D721Med (cell line): Measurements from ENCODE around the gene MCRIP1.

ENCODE experiments used
- DNase-seq: peaks from one replicate; pipeline ENCODE4 v3.0.0; 2011; ENCODE audit warnings: low spot score; ENCODE audit not compliant: insufficient read length
- FAIRE-seq: peaks from 2 replicates; lab custom pipeline; 2011; peaks lifted over from hg19 to GRCh38; lab: Jason Lieb, UNC
- TF ChIP-seq, protein P1 (sequence below): IDR thresholded peaks from 2 replicates; pipeline ENCODE4 v1.5.1; 2012; ENCODE audit warnings: mild to moderate bottlenecking, control low read depth; ENCODE audit not compliant: insufficient read depth; ENCODE audit errors: missing control alignments

Gene MCRIP1

DNA sequence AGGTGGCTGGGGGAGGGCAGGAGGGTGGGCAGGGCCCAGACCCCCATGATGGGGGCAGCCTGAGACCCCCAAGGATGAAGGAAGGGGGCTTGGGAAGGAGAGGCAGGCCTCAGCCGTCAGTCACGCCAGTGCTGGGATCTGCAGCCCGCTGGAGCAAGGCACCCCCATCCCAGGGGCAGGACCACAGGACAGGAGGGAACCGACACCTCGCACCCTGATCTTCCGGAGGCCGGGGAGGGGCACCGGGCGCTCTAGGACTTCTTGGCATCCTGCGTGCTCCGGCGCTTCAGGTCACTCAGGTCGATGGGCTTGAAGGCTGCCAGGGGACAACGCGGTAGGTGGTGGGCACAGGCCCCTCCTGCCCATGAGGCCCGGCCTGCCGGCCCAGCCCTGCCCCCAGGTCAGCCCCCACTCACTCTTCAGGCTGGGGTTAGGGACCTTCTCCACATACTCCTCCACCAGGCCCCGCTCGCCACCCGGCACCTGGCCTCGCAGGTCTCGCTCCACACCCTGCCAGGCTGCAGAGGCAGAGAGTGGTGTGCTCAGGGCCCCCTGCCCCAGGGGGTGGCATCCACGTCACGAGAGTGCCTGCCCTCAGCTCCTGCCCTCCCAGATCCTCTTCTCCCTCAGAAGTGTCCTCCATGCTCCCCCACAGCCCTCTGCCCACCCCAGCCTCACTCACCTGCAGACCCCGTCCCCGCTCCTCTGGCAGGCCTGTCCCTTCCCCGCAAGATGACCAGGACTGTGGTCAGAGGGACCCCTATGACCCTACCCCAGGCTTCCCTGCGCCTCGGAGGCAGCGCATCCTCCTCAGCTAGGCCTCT lies 9.9 kb downstream of the MCRIP1 start:
- TF ChIP-seq, protein P1, sequence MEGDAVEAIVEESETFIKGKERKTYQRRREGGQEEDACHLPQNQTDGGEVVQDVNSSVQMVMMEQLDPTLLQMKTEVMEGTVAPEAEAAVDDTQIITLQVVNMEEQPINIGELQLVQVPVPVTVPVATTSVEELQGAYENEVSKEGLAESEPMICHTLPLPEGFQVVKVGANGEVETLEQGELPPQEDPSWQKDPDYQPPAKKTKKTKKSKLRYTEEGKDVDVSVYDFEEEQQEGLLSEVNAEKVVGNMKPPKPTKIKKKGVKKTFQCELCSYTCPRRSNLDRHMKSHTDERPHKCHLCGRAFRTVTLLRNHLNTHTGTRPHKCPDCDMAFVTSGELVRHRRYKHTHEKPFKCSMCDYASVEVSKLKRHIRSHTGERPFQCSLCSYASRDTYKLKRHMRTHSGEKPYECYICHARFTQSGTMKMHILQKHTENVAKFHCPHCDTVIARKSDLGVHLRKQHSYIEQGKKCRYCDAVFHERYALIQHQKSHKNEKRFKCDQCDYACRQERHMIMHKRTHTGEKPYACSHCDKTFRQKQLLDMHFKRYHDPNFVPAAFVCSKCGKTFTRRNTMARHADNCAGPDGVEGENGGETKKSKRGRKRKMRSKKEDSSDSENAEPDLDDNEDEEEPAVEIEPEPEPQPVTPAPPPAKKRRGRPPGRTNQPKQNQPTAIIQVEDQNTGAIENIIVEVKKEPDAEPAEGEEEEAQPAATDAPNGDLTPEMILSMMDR: no peak
- DNase-seq (no peak), FAIRE-seq (no peak)

DNA sequence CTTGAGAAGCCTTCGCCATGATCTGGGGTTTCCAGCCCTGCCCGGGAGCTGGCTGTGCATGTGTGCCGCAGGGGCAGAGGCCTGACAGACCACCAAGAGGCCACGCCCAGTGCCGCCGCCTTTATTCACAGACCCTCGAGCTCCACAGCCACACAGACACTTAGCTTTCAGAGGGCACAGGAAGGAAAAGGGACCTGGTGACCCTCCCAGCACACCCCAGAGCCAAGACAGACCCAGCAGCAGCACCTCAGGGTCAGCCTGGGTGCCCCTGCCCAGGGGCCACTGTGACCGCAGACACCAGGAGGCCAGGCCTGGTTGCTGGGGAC lies 10.8 kb downstream of the MCRIP1 start:
- FAIRE-seq (no peak), DNase-seq (no peak)
- TF ChIP-seq, protein P1: no peak

DNA sequence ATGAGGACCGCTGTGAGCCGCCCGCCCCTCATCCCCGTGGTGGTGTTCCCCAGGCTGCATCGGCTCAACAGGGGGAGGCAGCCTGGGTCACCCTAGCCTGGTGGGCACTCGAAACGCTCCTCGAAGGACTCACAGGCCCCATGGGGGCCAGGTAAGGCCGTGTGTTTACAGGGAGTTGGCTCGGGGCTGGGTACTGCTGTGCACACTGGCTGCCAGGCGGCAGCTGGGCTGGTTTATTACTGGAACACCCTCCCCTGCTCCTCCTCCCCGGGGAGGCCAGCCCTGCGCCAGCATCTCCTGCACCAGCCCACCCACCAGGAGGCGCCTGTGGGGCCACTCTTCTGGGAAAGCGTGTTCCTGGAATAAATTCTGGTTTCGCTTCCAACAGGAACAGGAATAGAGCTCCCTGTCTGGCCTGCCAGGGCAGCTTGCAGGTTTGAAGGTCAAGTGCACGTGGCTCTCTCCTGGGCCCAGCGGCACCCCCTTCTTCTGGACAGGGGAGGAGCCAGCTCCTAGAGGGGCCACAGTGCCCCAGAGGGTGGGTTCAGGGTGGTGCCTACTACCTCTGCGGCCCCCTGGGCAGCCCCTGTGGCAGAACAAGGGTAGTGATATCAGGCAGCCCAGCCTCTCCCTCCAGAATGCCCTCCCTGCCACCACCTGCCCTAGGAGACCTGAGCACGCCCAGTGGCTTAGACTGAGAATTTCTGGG lies 11.3 kb downstream of the MCRIP1 start:
- DNase-seq (peak; percentile 59), FAIRE-seq (no peak)
- TF ChIP-seq, protein P1: peak; percentile 76

DNA sequence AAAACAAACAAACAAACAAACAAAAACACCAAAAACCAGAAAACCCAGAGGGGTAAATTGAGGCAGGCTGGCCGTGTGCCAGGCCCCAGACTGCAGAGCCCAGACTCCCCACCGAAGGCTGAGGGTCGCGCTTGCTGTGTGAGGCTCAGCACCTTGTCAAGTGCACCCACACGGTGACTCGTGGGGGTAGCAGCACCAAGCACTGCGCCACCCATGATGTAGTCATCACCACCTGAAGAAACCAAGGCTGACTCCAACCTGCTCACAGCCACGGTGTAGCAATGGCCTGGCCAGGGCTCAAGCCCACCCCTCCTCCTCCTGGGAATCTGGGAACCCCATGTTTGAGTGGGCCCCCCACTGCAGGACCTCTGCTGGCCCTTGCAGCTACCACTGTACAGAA lies 11.9 kb downstream of the MCRIP1 start:
- DNase-seq: no peak
- TF ChIP-seq, protein P1: no peak
- FAIRE-seq: no peak

DNA sequence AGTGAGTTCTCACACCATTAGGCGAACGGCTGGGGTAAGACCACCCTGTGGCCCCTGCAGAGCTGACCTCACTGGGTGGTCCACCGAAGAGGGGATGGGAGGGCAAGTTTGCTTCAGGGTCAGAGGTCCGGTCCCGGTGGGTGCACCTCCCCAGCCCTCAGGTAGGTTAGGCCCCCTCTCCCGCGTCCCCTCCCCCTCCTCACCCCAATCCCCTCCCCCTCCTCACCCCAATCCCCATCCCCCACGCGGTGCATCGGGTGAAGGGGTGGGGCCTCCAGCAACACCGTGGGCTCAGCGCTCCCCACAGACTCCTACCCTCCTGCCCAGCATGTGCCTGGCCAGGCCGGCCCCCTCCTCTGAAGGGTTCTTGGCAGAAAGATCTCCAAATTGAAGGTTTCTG lies 13.4 kb downstream of the MCRIP1 start:
- FAIRE-seq (no peak), DNase-seq (no peak)
- TF ChIP-seq, protein P1: no peak

DNA sequence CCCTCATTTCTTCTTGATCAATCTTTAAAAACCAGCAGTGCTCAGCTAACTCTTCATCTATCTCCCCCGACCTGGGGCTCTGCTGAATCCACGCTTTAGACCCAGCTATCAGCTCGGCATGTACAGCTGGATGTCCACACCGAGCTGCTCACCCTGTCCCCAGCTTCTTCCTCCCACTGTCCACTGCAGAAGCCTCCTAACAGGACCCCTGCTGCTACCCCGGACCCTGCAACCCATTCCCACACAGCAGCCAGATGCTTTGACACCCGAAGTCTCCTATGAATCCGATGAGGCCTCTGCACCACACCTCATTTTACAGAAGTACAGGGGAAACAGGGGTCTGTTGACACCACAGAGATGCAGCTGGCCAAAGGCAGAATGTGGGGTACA lies 15.3 kb downstream of the MCRIP1 start:
- FAIRE-seq (no peak), DNase-seq (no peak)
- TF ChIP-seq, protein P1: no peak

DNA sequence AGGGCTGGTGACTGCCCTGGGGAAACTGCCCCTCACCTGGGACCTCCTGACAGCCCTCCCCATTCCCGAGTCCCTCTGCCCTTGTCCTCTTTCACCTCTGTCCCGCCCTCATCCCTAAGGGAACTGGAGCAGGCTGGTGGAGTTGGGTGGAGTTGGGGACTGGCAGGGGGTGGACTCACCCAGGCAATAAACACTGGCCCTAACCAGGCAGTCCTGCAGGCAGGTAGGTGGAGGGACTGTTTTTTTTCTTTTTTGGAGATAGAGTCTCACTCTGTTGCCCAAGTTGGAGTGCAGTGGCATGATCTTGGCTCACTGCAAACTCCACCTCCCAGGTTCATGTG lies 17.5 kb downstream of the MCRIP1 start:
- no peak for DNase-seq
- TF ChIP-seq, protein P1: no peak
- FAIRE-seq: no peak
